ENCODE measurements around the gene IRS1. TPM values are rescaled to one million over a fixed set of nuclear protein-coding genes. Genes with fewer than 3 reads are reported as not detected.

IRS1 gene
- total RNA-seq, 5 donors from 2014 or later (not counting 1 experiment from before 2014, with no cell fraction given), result 3.7 to 8.7 (median 6.7) TPM

DNA sequence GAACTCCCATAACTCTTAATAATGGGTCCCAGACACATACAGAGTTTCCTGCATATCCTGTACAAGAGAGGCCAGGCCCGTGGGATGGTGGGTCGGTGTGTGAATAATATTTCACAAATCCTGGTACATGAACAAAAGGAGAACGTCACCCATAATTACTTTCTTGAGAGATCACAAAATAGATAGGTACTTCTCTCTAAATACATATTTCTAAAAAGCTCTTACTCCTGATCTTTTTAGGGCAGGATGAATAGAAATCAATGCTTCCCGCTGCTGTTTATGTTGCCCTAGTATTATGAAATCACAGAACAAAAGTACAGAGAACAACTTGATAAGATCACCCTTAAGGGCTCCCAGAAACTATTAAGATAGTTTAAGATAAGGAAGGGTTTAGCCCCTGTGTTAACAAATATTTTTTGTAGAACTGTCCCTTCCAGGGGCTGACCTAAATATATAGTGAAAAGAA is 5.4 kb downstream of the IRS1 start:
- DNase-seq, result no peak
- H3K4me1 Mint-ChIP-seq, result peaks cover 40 to 70% (median 46%) of the 10 kb centered on the region in 3 donors

DNA sequence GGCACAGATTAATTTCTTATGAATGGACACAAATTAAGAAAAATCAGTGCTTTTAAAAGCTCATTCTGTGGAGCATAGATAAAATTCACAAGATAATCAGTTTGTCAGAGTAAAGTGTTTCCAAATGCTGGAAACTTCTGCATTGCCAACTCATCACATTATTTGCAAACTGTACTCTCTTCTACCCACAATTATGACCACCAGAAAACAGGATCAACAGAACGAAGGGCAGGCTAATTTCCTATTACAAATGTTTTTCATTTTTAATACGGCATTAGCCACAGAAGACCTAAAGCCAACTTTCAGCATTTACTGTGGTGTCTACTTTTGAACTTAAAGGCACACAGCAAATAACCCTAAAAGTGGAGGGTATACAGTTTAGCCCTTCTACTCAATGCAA is 6.0 kb downstream of the IRS1 start:
- Mint-ChIP-seq H3K27ac (peak overlapping the region in 1 of 2 donors; percentile 59), H3K27me3 (no peaks in the 10 kb centered on the region), H3K4me1 (peaks cover 40 to 75% (median 46%) of the 10 kb centered on the region in 3 donors), H3K4me3 (peak overlapping the region in 2 of 3 donors; percentile 51 to 54), H3K9me3 (no peaks in the 10 kb centered on the region), H3K36me3 (no peaks in the 10 kb centered on the region)
- WGBS (ENCODE audit: insufficient coverage), result no CpG with 5 or more reads among the region's 2 CpGs
- no peak for ATAC-seq (replicated peaks in 1 of 4)
- POLR2A ChIA-PET, result interaction anchor here in 1 of 2 donors (0.6 kb wide), 1 partner anchor 755 kb away, joined by 3 read pairs; no protein-coding TSS in a partner anchor
- CTCF ChIA-PET, result interaction anchor here in 1 of 2 donors (0.6 to 0.8 kb wide), 2 partner anchors 176 to 1128 kb away, joined by 3 read pairs; no protein-coding TSS in a partner anchor
- DNase-seq, result no peak
- H3K36me3 ChIP-seq (ENCODE audit: control insufficient read depth in 2 of 2, extremely low read depth in 1 of 2, insufficient read depth in 1 of 2, low read length in 1 of 2), result no peaks in the 10 kb centered on the region
- no peak overlapping the region for H3K4me3 ChIP-seq (ENCODE audit: control insufficient read depth in 1 of 2, extremely low read depth in 1 of 2, low read length in 1 of 2)
- peaks cover 0 to 10% of the 10 kb centered on the region in 2 experiments for H3K27me3 ChIP-seq (replicated peaks in 1 of 2; ENCODE audit: control insufficient read depth in 2 of 2, extremely low read depth in 1 of 2, insufficient read depth in 2 of 2, low read length in 1 of 2)
- H3K9me3 ChIP-seq, result no peaks in the 10 kb centered on the region
- H3K4me1 ChIP-seq (ENCODE audit: control insufficient read depth in 1 of 2, extremely low read depth in 1 of 2, insufficient read depth in 2 of 2, low read length in 2 of 2), result peaks cover 16 to 30% of the 10 kb centered on the region in 2 experiments
- H3K27ac ChIP-seq (ENCODE audit: low read length), result no peak overlapping the region

More for the DNA sequence above, 5.4 kb downstream of the IRS1 start:
- no peaks in the 10 kb centered on the region for H3K27me3 Mint-ChIP-seq
- Histone ChIP-seq H3K27ac (ENCODE audit: low read length) (no peak overlapping the region), H3K36me3 (ENCODE audit: control insufficient read depth in 2 of 2, extremely low read depth in 1 of 2, insufficient read depth in 1 of 2, low read length in 1 of 2) (no peaks in the 10 kb centered on the region), H3K9me3 (no peaks in the 10 kb centered on the region), H3K4me1 (ENCODE audit: control insufficient read depth in 1 of 2, extremely low read depth in 1 of 2, insufficient read depth in 2 of 2, low read length in 2 of 2) (peaks cover 16 to 35% of the 10 kb centered on the region in 2 experiments), H3K27me3 (replicated peaks in 1 of 2; ENCODE audit: control insufficient read depth in 2 of 2, extremely low read depth in 1 of 2, insufficient read depth in 2 of 2, low read length in 1 of 2) (peaks cover 0 to 12% of the 10 kb centered on the region in 2 experiments), H3K4me3 (ENCODE audit: control insufficient read depth in 1 of 2, extremely low read depth in 1 of 2, low read length in 1 of 2) (no peak overlapping the region)
- peak overlapping the region in 2 of 3 donors; percentile 42 to 54 for H3K4me3 Mint-ChIP-seq
- ATAC-seq (replicated peaks in 1 of 4), result no peak
- no peaks in the 10 kb centered on the region for H3K36me3 Mint-ChIP-seq
- POLR2A ChIA-PET, result interaction anchor here in 1 of 2 donors (0.5 to 0.6 kb wide), 2 partner anchors 32 to 755 kb away, joined by 3 to 6 read pairs; no protein-coding TSS in a partner anchor
- no CpG with 5 or more reads among the region's 4 CpGs for WGBS (ENCODE audit: insufficient coverage)
- CTCF ChIA-PET, result interaction anchor here in 1 of 2 donors (0.6 to 0.8 kb wide), 3 partner anchors 176 to 1129 kb away, joined by 3 to 4 read pairs (median 3); no protein-coding TSS in a partner anchor
- peak overlapping the region; percentile 44 to 55 for H3K27ac Mint-ChIP-seq
- no peaks in the 10 kb centered on the region for H3K9me3 Mint-ChIP-seq

DNA sequence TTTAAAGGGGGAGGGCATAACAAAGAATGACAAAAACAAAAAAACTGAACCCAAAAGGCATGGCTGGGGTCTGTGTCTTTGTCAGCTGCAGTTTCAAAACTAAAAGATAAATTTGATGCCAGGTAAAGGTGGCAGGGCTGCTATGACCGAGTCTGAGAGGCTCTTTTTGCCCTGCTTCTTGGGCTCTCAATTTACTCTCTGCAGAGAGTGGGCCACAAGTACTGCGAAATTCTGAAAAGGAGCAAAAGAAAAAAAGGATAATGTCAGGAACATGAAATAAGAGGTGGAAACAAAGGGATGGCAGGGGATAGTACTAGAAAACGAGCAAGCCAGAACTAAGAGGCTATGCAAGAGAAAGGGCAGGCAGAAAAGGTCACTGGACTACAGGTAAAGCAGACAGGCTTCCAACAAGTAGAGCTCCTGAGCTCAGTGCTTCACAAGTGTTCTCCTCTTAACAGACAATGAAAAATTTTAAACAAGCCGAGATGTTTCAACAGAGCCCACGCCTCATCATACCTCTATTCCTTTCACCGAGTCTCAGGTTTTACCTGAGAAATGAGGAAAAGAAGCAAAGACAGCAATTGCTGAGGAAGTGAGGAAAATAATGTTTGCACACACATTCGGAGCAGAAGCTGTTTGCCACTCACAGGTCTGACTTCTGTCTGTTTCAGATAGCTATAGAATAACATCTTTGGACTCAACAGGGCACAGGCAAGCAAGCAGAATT is 7.3 kb downstream of the IRS1 start:
- Mint-ChIP-seq H3K4me3 (peak overlapping the region; percentile 76 to 95 (median 77)), H3K4me1 (peaks cover 38 to 79% (median 55%) of the 10 kb centered on the region in 3 donors), H3K27ac (peak overlapping the region; percentile 83 to 88), H3K27me3 (no peaks in the 10 kb centered on the region), H3K36me3 (no peaks in the 10 kb centered on the region), H3K9me3 (no peaks in the 10 kb centered on the region)
- peaks cover 16 to 20% of the 10 kb centered on the region in 2 experiments for H3K4me1 ChIP-seq (ENCODE audit: control insufficient read depth in 1 of 2, extremely low read depth in 1 of 2, insufficient read depth in 2 of 2, low read length in 2 of 2)
- CTCF ChIA-PET, result no interaction called here
- POLR2A ChIA-PET, result no interaction called here
- 44% methylated on average over 1 of the region's 7 CpGs for WGBS (ENCODE audit: insufficient coverage)
- DNase-seq (peak in 1 of 35 experiments; percentile 19), ATAC-seq (replicated peaks in 1 of 4) (no peak)
- peak overlapping the region; percentile 71 to 82 for H3K4me3 ChIP-seq (ENCODE audit: control insufficient read depth in 1 of 2, extremely low read depth in 1 of 2, low read length in 1 of 2)
- H3K36me3 ChIP-seq (ENCODE audit: control insufficient read depth in 2 of 2, extremely low read depth in 1 of 2, insufficient read depth in 1 of 2, low read length in 1 of 2), result no peaks in the 10 kb centered on the region
- H3K27ac ChIP-seq (ENCODE audit: low read length), result peak overlapping the region; percentile 94
- H3K9me3 ChIP-seq, result no peaks in the 10 kb centered on the region
- H3K27me3 ChIP-seq (replicated peaks in 1 of 2; ENCODE audit: control insufficient read depth in 2 of 2, extremely low read depth in 1 of 2, insufficient read depth in 2 of 2, low read length in 1 of 2), result peaks cover 0 to 2% of the 10 kb centered on the region in 2 experiments

DNA sequence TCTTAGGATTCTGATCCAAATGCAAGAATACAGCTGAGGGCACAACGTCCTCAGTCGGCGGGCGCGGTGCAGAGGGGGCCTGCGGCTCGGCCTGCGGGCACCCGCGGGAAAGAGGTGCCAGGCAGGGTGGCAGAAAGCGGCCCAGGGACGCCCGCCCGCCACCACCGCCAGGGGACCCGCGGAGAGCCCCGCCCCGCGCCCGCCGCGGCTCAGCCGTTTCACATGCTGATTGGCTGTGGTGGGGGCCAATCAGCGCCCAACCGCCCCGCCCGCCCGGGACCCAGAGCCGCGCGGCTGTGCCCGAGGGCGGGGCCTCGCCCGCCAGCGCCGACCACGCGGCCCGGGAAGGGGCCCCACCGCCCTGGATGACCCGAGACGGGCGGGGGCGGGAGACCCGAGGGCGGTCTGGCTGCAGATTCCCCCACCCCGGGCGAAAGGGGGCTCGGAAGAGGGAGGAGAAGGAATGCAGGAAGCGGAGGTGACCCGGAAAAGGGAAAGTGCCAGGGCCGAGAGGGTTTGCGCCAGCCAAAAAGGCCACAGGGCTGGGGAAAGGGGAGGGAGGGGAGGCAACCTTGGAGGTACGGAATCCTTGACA is 8.0 kb downstream of the IRS1 start:
- WGBS (ENCODE audit: insufficient coverage), result under 1% methylated on average over 50 of the region's 56 CpGs

DNA sequence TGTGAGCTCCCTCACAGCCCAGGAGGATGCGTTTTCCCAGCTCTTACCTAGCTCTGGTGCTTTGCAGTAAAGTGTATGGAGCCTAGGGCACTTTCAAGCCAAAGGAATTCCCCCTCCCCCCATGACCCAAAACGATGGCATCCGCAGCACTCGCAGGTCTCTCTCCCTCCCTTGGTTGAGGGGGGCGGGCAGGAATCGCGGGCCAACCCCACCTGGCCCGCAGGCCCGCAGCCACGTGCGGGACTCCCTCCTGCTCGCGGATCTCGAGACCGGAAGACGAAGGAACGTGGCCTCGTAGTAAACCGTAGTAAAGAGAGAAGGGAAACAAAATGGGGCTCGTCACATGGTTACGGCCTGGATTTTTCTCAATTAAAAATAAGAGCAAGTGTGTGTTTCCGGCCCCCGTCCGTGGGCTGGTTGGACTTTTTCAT is 8.5 kb downstream of the IRS1 start:
- H3K4me1 Mint-ChIP-seq, result peaks cover 34 to 72% (median 52%) of the 10 kb centered on the region in 3 donors
- H3K27ac Mint-ChIP-seq, result peak overlapping the region; percentile 97 to 98
- Histone ChIP-seq H3K9me3 (no peaks in the 10 kb centered on the region), H3K36me3 (ENCODE audit: control insufficient read depth in 2 of 2, extremely low read depth in 1 of 2, insufficient read depth in 1 of 2, low read length in 1 of 2) (no peaks in the 10 kb centered on the region), H3K4me1 (ENCODE audit: control insufficient read depth in 1 of 2, extremely low read depth in 1 of 2, insufficient read depth in 2 of 2, low read length in 2 of 2) (peaks cover 16 to 20% of the 10 kb centered on the region in 2 experiments), H3K27ac (ENCODE audit: low read length) (peak overlapping the region; percentile 96), H3K4me3 (ENCODE audit: control insufficient read depth in 1 of 2, extremely low read depth in 1 of 2, low read length in 1 of 2) (peak overlapping the region; percentile 52 to 82), H3K27me3 (replicated peaks in 1 of 2; ENCODE audit: control insufficient read depth in 2 of 2, extremely low read depth in 1 of 2, insufficient read depth in 2 of 2, low read length in 1 of 2) (no peaks in the 10 kb centered on the region)
- no peaks in the 10 kb centered on the region for H3K27me3 Mint-ChIP-seq
- ChIA-PET CTCF (interaction anchor here (0.7 to 2.4 kb wide), 3 partner anchors 8 to 12 kb away, joined by 3 to 9 read pairs (median 4); partner anchors contain the start of gene IRS1 (in 1 of the 2)), POLR2A (interaction anchor here in 1 of 2 donors (1.0 kb wide), 1 partner anchor 8 kb away, joined by 5 read pairs; the partner anchor contains the start of gene IRS1)
- H3K36me3 Mint-ChIP-seq, result no peaks in the 10 kb centered on the region
- ATAC-seq (replicated peaks in 1 of 4), result peak; percentile 72 to 77 (median 75)
- H3K4me3 Mint-ChIP-seq, result peak overlapping the region; percentile 91 to 95 (median 93)
- DNase-seq, result peak in 17 of 35 experiments; percentile 53 to 86 (median 67)
- WGBS (ENCODE audit: insufficient coverage), result 0% methylated on average over 22 of the region's 24 CpGs
- H3K9me3 Mint-ChIP-seq, result no peaks in the 10 kb centered on the region

More for the DNA sequence above, 8.0 kb downstream of the IRS1 start:
- H3K9me3 ChIP-seq, result no peaks in the 10 kb centered on the region
- ChIA-PET POLR2A (interaction anchor here in 1 of 2 donors (1.0 kb wide), 1 partner anchor 8 kb away, joined by 5 read pairs; the partner anchor contains the start of gene IRS1), CTCF (interaction anchor here (0.7 to 1.4 kb wide), 2 partner anchors 8 to 9 kb away, joined by 3 to 4 read pairs; partner anchors contain the start of gene IRS1 (in 1 of the 2))
- H3K27me3 Mint-ChIP-seq, result no peaks in the 10 kb centered on the region
- peaks cover 36 to 77% (median 57%) of the 10 kb centered on the region in 3 donors for H3K4me1 Mint-ChIP-seq
- peak overlapping the region; percentile 91 to 95 (median 93) for H3K4me3 Mint-ChIP-seq
- peak overlapping the region; percentile 71 to 82 for H3K4me3 ChIP-seq (ENCODE audit: control insufficient read depth in 1 of 2, extremely low read depth in 1 of 2, low read length in 1 of 2)
- no peaks in the 10 kb centered on the region for H3K36me3 Mint-ChIP-seq
- H3K27ac ChIP-seq (ENCODE audit: low read length), result peak overlapping the region; percentile 96
- peak overlapping the region; percentile 97 to 98 for H3K27ac Mint-ChIP-seq
- ATAC-seq (replicated peaks in 1 of 4), result peak; percentile 92 to 98 (median 96)
- no peaks in the 10 kb centered on the region for H3K9me3 Mint-ChIP-seq
- no peaks in the 10 kb centered on the region for H3K36me3 ChIP-seq (ENCODE audit: control insufficient read depth in 2 of 2, extremely low read depth in 1 of 2, insufficient read depth in 1 of 2, low read length in 1 of 2)
- H3K4me1 ChIP-seq (ENCODE audit: control insufficient read depth in 1 of 2, extremely low read depth in 1 of 2, insufficient read depth in 2 of 2, low read length in 2 of 2), result peaks cover 16 to 20% of the 10 kb centered on the region in 2 experiments
- H3K27me3 ChIP-seq (replicated peaks in 1 of 2; ENCODE audit: control insufficient read depth in 2 of 2, extremely low read depth in 1 of 2, insufficient read depth in 2 of 2, low read length in 1 of 2), result no peaks in the 10 kb centered on the region
- DNase-seq, result peak; percentile 82 to 95 (median 89)

Data from T-cell (primary cell).